NCI-H187 (cell line): ENCODE data around the gene RBL2.
"Not testable (repeated sequence)": the region's sequence is repeated elsewhere in the genome, so short reads cannot be mapped to it uniquely, and the experiment has no call there.

Experiments used
- DNase-seq, 2 experiments: peaks; one replicate each; lab custom pipeline; 2025; lab: John Stamatoyannopoulos, UW

RBL2 gene

DNA sequence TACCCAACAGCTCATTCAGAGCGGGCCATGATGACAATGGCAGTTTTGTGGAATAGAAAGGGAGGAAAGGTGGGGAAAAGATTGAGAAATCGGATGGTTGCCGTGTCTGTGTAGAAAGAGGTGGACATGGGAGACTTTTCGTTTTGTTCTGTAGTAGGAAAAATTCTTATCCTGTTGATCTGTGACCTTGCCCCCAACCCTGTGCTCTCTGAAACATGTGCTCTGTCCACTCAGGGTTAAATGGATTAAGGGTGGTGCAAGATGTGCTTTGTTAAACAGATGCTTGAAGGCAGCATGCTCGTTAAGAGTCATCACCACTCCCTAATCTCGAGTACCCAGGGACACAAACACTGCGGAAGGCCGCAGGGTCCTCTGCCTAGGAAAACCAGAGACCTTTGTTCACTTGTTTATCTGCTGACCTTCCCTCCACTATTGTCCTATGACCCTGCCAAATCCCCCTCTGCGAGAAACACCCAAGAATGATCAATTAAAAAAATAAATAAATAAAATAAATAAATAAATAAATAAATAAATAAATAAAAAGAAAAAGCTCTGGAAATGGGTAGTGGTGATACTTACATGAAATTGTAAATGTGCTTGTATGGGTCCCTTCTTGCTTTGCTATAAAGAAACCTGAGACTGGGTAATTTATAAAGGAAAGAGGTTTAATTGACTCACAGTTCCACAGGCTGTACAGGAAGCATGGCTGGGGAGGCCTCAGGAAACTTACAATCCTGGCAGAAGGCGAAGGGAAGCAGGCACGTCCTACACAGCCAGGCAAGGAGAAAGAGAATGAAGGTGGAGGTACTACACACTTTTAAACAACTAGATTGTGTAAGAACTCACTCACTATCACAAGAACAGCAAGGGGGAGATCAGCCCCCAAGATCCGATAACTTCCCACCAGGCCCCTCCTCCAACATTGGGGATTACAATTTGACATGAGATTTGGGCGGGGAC is 105.8 kb downstream of the RBL2 start:
- DNase-seq, result not testable (repeated sequence)
